ENCODE measurements around the gene HNRNPH1. TPM values are rescaled to one million over a fixed set of nuclear protein-coding genes. Genes with fewer than 3 reads are reported as not detected.

Gene HNRNPH1
- total and polyA plus RNA-seq, 4 donors: 102 to 583 (median 348) TPM

- Histone ChIP-seq H3K4me1 (ENCODE audit: control insufficient read depth in 4 of 4, insufficient read depth in 4 of 4, low read length in 3 of 4) (peaks cover 0 to 7% (median 3%) of the 10 kb centered on the region in 4 donors), H3K9ac (ENCODE audit: low read depth in 1 of 2, low read length in 2 of 2) (no peak overlapping the region), H3K36me3 (ENCODE audit: control insufficient read depth in 4 of 4, insufficient read depth in 3 of 4, low read depth in 1 of 4, low read length in 3 of 4) (peaks cover 19 to 80% (median 68%) of the 10 kb centered on the region in 4 donors), H3K27ac (ENCODE audit: low read depth in 1 of 2, low read length in 2 of 2) (no peak overlapping the region), H3K27me3 (ENCODE audit: control insufficient read depth in 4 of 4, insufficient read depth in 4 of 4, low read length in 3 of 4) (no peaks in the 10 kb centered on the region), H3K9me3 (ENCODE audit: control insufficient read depth in 4 of 4, low read length in 3 of 4) (no peaks in the 10 kb centered on the region), H3K4me3 (ENCODE audit: low read depth in 1 of 3, low read length in 3 of 3) (no peak overlapping the region)
- DNase-seq (ENCODE audit: low spot score): no peak
- 81% methylated on average over 23 of the region's 23 CpGs for WGBS
- TF ChIP-seq FOXA2 (IDR thresholded peaks at IDR 0.05): no peak
- TF ChIP-seq, protein P1, sequence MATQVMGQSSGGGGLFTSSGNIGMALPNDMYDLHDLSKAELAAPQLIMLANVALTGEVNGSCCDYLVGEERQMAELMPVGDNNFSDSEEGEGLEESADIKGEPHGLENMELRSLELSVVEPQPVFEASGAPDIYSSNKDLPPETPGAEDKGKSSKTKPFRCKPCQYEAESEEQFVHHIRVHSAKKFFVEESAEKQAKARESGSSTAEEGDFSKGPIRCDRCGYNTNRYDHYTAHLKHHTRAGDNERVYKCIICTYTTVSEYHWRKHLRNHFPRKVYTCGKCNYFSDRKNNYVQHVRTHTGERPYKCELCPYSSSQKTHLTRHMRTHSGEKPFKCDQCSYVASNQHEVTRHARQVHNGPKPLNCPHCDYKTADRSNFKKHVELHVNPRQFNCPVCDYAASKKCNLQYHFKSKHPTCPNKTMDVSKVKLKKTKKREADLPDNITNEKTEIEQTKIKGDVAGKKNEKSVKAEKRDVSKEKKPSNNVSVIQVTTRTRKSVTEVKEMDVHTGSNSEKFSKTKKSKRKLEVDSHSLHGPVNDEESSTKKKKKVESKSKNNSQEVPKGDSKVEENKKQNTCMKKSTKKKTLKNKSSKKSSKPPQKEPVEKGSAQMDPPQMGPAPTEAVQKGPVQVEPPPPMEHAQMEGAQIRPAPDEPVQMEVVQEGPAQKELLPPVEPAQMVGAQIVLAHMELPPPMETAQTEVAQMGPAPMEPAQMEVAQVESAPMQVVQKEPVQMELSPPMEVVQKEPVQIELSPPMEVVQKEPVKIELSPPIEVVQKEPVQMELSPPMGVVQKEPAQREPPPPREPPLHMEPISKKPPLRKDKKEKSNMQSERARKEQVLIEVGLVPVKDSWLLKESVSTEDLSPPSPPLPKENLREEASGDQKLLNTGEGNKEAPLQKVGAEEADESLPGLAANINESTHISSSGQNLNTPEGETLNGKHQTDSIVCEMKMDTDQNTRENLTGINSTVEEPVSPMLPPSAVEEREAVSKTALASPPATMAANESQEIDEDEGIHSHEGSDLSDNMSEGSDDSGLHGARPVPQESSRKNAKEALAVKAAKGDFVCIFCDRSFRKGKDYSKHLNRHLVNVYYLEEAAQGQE (IDR thresholded peaks at IDR 0.05): no peak
- no peak for TF ChIP-seq MAX (IDR thresholded peaks at IDR 0.05)
- TF ChIP-seq HNF4A (conservative IDR thresholded peaks at IDR 0.05): no peak
- TF ChIP-seq ZBTB33 (IDR thresholded peaks at IDR 0.05): no peak
- TF ChIP-seq YY1 (IDR thresholded peaks at IDR 0.05): no peak
- TF ChIP-seq CTCF (IDR thresholded peaks at IDR 0.05; ENCODE audit: low read depth, low read length, missing input control): no peak
- TF ChIP-seq TAF1 (conservative IDR thresholded peaks at IDR 0.05): no peak
- TF ChIP-seq RXRA (IDR thresholded peaks at IDR 0.05): no peak
- TF ChIP-seq RAD21 (IDR thresholded peaks at IDR 0.05): no peak
- no peak for TF ChIP-seq GABPA (IDR thresholded peaks at IDR 0.05 in 1 of 2, conservative IDR thresholded peaks at IDR 0.05 in 1 of 2)
- TF ChIP-seq SP1 (IDR thresholded peaks at IDR 0.05): no peak
- TF ChIP-seq, protein P2, sequence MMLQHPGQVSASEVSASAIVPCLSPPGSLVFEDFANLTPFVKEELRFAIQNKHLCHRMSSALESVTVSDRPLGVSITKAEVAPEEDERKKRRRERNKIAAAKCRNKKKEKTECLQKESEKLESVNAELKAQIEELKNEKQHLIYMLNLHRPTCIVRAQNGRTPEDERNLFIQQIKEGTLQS (IDR thresholded peaks at IDR 0.05): no peak
- no peak for TF ChIP-seq JUND (IDR thresholded peaks at IDR 0.05)
- no peak for TF ChIP-seq HNF4G (IDR thresholded peaks at IDR 0.05)
- no peak for TF ChIP-seq EGR1 (IDR thresholded peaks at IDR 0.05; ENCODE audit: low read depth in 2 of 2)
These were observed 13.2 kb downstream of the HNRNPH1 start for GRCh38 chr5:179610109-179610902.

Measured in liver (tissue), 9 donors.